ENCODE results near the gene LRP8. TPM values are rescaled to one million over a fixed set of nuclear protein-coding genes. Genes with fewer than 3 reads are reported as not detected.

Gene LRP8
- total RNA-seq, 4 donors from 2014 or later, result 1.8 to 3.6 (median 2.2) TPM

- ATAC-seq, result no peak
- TF ChIP-seq POLR2AphosphoS5 (IDR thresholded peaks at IDR 0.05) (no peak), POLR2A (IDR thresholded peaks at IDR 0.05) (no peak), EP300 (IDR thresholded peaks at IDR 0.05) (no peak), CTCF (IDR thresholded peaks at IDR 0.05) (no peak)
- Histone ChIP-seq H3K4me1 (no peaks in the 10 kb centered on the region), H3K36me3 (no peaks in the 10 kb centered on the region), H3K9me3 (no peaks in the 10 kb centered on the region), H3K27me3 (peaks cover 20% of the 10 kb centered on the region), H3K4me3 (no peak overlapping the region), H3K27ac (no peak overlapping the region)
- 81% methylated on average over 9 of the region's 10 CpGs; no CpG with 5 or more reads in 1 of the 2 donors for WGBS, 2 donors (ENCODE audit: low coverage in 1 of 2)
Observed at GRCh38 chr1:53342735-53343470, 15.0 kb upstream of the LRP8 start.

GRCh38 chr1:53341961-53342707 lies 14.3 kb upstream of the LRP8 start:
- no peak overlapping the region for H3K4me3 ChIP-seq
- 70 to 86% methylated on average over 1 to 5 of the region's 7 CpGs for WGBS, 2 donors (ENCODE audit: low coverage in 1 of 2)
- no peaks in the 10 kb centered on the region for H3K4me1 ChIP-seq
- TF ChIP-seq CTCF (IDR thresholded peaks at IDR 0.05) (no peak), POLR2A (IDR thresholded peaks at IDR 0.05) (no peak), POLR2AphosphoS5 (IDR thresholded peaks at IDR 0.05) (no peak)
- H3K27ac ChIP-seq, result no peak overlapping the region
- H3K27me3 ChIP-seq, result peaks cover 20% of the 10 kb centered on the region
- no peaks in the 10 kb centered on the region for H3K9me3 ChIP-seq
- no peaks in the 10 kb centered on the region for H3K36me3 ChIP-seq
- ATAC-seq, result no peak

GRCh38 chr1:53341521-53341895 lies 13.6 kb upstream of the LRP8 start:
- peaks cover 20% of the 10 kb centered on the region for H3K27me3 ChIP-seq
- TF ChIP-seq EP300 (IDR thresholded peaks at IDR 0.05) (no peak), POLR2AphosphoS5 (IDR thresholded peaks at IDR 0.05) (no peak), CTCF (IDR thresholded peaks at IDR 0.05) (no peak), POLR2A (IDR thresholded peaks at IDR 0.05) (no peak)
- H3K4me1 ChIP-seq, result no peaks in the 10 kb centered on the region
- no peaks in the 10 kb centered on the region for H3K9me3 ChIP-seq
- no peaks in the 10 kb centered on the region for H3K36me3 ChIP-seq
- no peak overlapping the region for H3K4me3 ChIP-seq
- ATAC-seq, result no peak
- 83 to 100% methylated on average over 2 of the region's 5 CpGs for WGBS, 2 donors (ENCODE audit: low coverage in 1 of 2)
- no peak overlapping the region for H3K27ac ChIP-seq

- Histone ChIP-seq H3K4me1 (no peaks in the 10 kb centered on the region), H3K36me3 (no peaks in the 10 kb centered on the region), H3K27me3 (peaks cover 20% of the 10 kb centered on the region), H3K27ac (no peak overlapping the region), H3K4me3 (no peak overlapping the region), H3K9me3 (no peaks in the 10 kb centered on the region)
- WGBS, 2 donors (ENCODE audit: low coverage in 1 of 2), result 63 to 93% methylated on average over 2 to 8 of the region's 9 CpGs
- no peak for TF ChIP-seq EP300 (IDR thresholded peaks at IDR 0.05)
- no peak for TF ChIP-seq POLR2AphosphoS5 (IDR thresholded peaks at IDR 0.05)
- TF ChIP-seq POLR2A (IDR thresholded peaks at IDR 0.05), result no peak
- TF ChIP-seq CTCF (IDR thresholded peaks at IDR 0.05), result no peak
- ATAC-seq, result no peak
Observed at GRCh38 chr1:53340660-53341520, 13.0 kb upstream of the LRP8 start.

Data from gastroesophageal sphincter (tissue), 4 donors.